ENCODE data around the gene SNX3. TPM values are rescaled to one million over a fixed set of nuclear protein-coding genes. Genes with fewer than 3 reads are reported as not detected.

Gene SNX3
- total RNA-seq, 1 donor from 2014 or later: 122 TPM

DNA sequence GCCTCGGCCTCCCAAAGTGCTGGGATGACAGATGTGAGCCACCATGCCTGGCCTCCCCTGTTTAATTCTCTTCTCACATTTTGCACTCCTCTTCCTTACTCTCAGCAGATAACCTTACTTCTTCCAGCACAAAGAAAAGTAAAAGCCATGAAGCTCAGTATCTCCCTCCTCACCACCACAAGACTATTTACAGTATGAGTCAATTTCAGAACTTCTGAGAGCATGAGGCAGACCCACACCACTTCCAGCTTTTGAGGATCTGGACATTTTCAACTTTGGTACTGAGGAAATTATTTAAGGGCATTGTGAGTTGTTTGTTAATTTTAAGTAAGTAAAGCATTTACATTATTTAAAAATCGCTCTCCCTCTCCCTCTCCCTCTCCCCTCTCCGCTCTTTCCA, 8.0 kb upstream of the SNX3 start:
- no peak overlapping the region for H3K4me3 ChIP-seq

DNA sequence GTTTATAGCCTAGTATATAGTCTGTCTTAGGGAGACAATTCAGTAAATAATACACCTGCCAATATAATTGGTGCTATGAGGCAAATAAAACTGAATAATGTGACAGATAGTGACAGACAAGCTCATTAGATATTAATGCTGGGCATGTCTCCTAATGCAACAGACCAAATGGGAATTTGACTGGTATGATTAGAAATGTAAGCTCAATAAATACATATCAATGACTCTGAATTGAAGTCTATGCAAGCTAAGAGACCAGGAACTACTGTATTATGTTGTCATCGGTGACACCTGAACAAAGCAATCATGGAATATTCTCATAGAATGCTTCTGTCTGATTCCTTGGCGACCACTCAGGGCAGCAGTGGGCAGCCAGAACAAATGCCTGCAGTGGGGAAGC, 2.5 kb upstream of the SNX3 start:
- Histone ChIP-seq H3K27ac (no peak overlapping the region), H3K36me3 (no peaks in the 10 kb centered on the region), H3K4me2 (no peak overlapping the region), H3K27me3 (no peaks in the 10 kb centered on the region), H3F3A (ENCODE audit: low read depth) (peaks cover 16% of the 10 kb centered on the region), H3K79me2 (ENCODE audit: low read depth) (peaks cover 18% of the 10 kb centered on the region), H3K4me1 (peaks cover 5% of the 10 kb centered on the region), H3K4me3 (no peak overlapping the region), H3K9me3 (ENCODE audit: low read depth) (no peaks in the 10 kb centered on the region), H3K9ac (no peak overlapping the region), H4K20me1 (ENCODE audit: low read depth) (no peaks in the 10 kb centered on the region), H2AFZ (replicated peaks) (no peak overlapping the region)
- DNase-seq (ENCODE audit: low spot score): no peak
- no peak overlapping the region for H3K4me3 Mint-ChIP-seq
- H3K36me3 Mint-ChIP-seq: no peaks in the 10 kb centered on the region
- TF ChIP-seq, protein P1, sequence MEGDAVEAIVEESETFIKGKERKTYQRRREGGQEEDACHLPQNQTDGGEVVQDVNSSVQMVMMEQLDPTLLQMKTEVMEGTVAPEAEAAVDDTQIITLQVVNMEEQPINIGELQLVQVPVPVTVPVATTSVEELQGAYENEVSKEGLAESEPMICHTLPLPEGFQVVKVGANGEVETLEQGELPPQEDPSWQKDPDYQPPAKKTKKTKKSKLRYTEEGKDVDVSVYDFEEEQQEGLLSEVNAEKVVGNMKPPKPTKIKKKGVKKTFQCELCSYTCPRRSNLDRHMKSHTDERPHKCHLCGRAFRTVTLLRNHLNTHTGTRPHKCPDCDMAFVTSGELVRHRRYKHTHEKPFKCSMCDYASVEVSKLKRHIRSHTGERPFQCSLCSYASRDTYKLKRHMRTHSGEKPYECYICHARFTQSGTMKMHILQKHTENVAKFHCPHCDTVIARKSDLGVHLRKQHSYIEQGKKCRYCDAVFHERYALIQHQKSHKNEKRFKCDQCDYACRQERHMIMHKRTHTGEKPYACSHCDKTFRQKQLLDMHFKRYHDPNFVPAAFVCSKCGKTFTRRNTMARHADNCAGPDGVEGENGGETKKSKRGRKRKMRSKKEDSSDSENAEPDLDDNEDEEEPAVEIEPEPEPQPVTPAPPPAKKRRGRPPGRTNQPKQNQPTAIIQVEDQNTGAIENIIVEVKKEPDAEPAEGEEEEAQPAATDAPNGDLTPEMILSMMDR (IDR thresholded peaks at IDR 0.05): no peak
- TF ChIP-seq EZH2phosphoT487 (IDR thresholded peaks at IDR 0.05) (no peak), EZH2 (IDR thresholded peaks at IDR 0.05) (no peak)
- H3K9me3 Mint-ChIP-seq: no peaks in the 10 kb centered on the region
- no peak overlapping the region for H3K27ac Mint-ChIP-seq
- peaks cover 10% of the 10 kb centered on the region for H3K4me1 Mint-ChIP-seq
- peaks cover 4% of the 10 kb centered on the region for H3K27me3 Mint-ChIP-seq (ENCODE audit: insufficient read depth, low read depth)

More for the DNA sequence above, 8.0 kb upstream of the SNX3 start:
- H3K27ac Mint-ChIP-seq: no peak overlapping the region
- Histone ChIP-seq H3F3A (ENCODE audit: low read depth) (no peaks in the 10 kb centered on the region), H3K9ac (no peak overlapping the region), H3K4me2 (no peak overlapping the region), H3K27me3 (no peaks in the 10 kb centered on the region), H3K79me2 (ENCODE audit: low read depth) (no peaks in the 10 kb centered on the region), H3K4me1 (no peaks in the 10 kb centered on the region), H3K36me3 (no peaks in the 10 kb centered on the region), H2AFZ (replicated peaks) (no peak overlapping the region), H4K20me1 (ENCODE audit: low read depth) (no peaks in the 10 kb centered on the region), H3K27ac (no peak overlapping the region), H3K9me3 (ENCODE audit: low read depth) (no peaks in the 10 kb centered on the region)
- peaks cover 6% of the 10 kb centered on the region for H3K27me3 Mint-ChIP-seq (ENCODE audit: insufficient read depth, low read depth)
- no peaks in the 10 kb centered on the region for H3K9me3 Mint-ChIP-seq
- H3K4me3 Mint-ChIP-seq: no peak overlapping the region
- DNase-seq (ENCODE audit: low spot score): no peak
- TF ChIP-seq EZH2phosphoT487 (IDR thresholded peaks at IDR 0.05): no peak
- TF ChIP-seq, protein P1 (IDR thresholded peaks at IDR 0.05): no peak
- no peak for TF ChIP-seq EZH2 (IDR thresholded peaks at IDR 0.05)
- H3K4me1 Mint-ChIP-seq: peaks cover under 1% of the 10 kb centered on the region
- no peaks in the 10 kb centered on the region for H3K36me3 Mint-ChIP-seq

DNA sequence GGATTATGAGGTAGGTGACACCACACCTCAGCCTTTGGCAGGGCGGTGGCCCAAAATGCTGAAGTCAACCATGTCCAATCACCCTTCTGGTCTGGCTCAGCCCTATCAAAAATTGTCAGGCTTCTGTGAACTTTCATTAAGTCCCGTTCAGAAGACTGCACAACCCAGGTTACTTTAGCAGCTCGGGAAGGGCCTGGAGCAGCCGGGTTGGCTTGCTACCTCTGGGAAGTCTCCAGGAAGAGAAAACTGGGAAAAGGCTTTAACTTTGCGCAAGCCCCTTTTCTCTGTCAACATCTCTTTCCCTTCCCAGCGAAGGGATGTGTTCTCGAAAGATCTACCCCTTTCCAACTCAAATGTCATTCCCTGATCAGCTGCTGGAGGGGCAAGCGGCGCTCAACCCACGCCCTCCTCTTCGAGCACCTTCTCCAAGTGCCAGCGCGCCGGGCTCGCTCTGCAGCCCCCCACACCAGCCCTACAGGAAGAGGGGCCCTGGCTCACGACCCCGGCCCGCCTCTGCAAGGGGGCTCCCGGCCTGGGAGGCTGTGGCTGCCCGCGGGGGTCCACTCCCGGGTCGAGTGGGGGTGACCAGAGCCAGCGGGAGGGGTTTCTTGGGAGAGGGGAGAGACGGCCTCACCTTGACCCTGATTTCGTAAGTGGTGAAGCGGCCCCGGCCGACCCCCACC, 573 bp downstream of the SNX3 start:
- Mint-ChIP-seq H3K4me1 (peaks cover 10% of the 10 kb centered on the region), H3K4me3 (peak overlapping the region; percentile 91), H3K27ac (no peak overlapping the region), H3K27me3 (ENCODE audit: insufficient read depth, low read depth) (peaks cover 4% of the 10 kb centered on the region), H3K36me3 (peaks cover 4% of the 10 kb centered on the region), H3K9me3 (no peaks in the 10 kb centered on the region)
- Histone ChIP-seq H3K4me1 (peaks cover 5% of the 10 kb centered on the region), H2AFZ (replicated peaks) (peak overlapping the region; percentile 88), H3K27ac (no peak overlapping the region), H4K20me1 (ENCODE audit: low read depth) (peaks cover 3% of the 10 kb centered on the region), H3K4me3 (peak overlapping the region; percentile 80), H3F3A (ENCODE audit: low read depth) (peaks cover 16% of the 10 kb centered on the region), H3K79me2 (ENCODE audit: low read depth) (peaks cover 24% of the 10 kb centered on the region), H3K9me3 (ENCODE audit: low read depth) (no peaks in the 10 kb centered on the region), H3K36me3 (no peaks in the 10 kb centered on the region), H3K4me2 (peak overlapping the region; percentile 80), H3K27me3 (no peaks in the 10 kb centered on the region), H3K9ac (peak overlapping the region; percentile 55)
- peak; percentile 65 for DNase-seq (ENCODE audit: low spot score)
- TF ChIP-seq EZH2phosphoT487 (IDR thresholded peaks at IDR 0.05) (no peak), EZH2 (IDR thresholded peaks at IDR 0.05) (no peak)
- TF ChIP-seq, protein P1 (IDR thresholded peaks at IDR 0.05): no peak

Measured in neural progenitor cell (in vitro differentiated cells).